ENCODE data around the gene LDLRAP1. TPM values are rescaled to one million over a fixed set of nuclear protein-coding genes. Genes with fewer than 3 reads are reported as not detected.

LDLRAP1 gene
- total and polyA plus RNA-seq, 9 of the 15 experiments (the other 6 are each of a cell fraction or from before 2014, with no cell fraction given) = 0.56 to 29.6 (median 16.2) TPM

GRCh38 chr1:25524568-25525360 lies 18.6 kb upstream of the LDLRAP1 start:
- ChIA-PET POLR2A (interaction anchor here (0.5 to 1.6 kb wide), 3 partner anchors 13 to 766 kb away, joined by 3 to 8 read pairs (median 6); no protein-coding TSS in a partner anchor), CTCF (ENCODE audit: low intra/inter-chr PET ratio) (no interaction called here)
- Histone ChIP-seq H2AFZ (ENCODE audit: low read depth, low read length) (peak overlapping the region; percentile 65), H3K9ac (ENCODE audit: insufficient read depth in 1 of 2, low read depth in 2 of 2, low read length in 2 of 2) (peak overlapping the region in 1 of 2 experiments; percentile 27; a peak in 2 of 4 replicates), H3K27ac (ENCODE audit: extremely low read depth, low read depth, low read length) (no peak overlapping the region), H3K79me2 (ENCODE audit: control insufficient read depth, insufficient read depth, low read length) (no peaks in the 10 kb centered on the region), H3K4me3 (no peak overlapping the region), H3K27me3 (ENCODE audit: control insufficient read depth in 2 of 2, insufficient read depth in 2 of 2, low read length in 2 of 2) (peaks cover 9 to 34% of the 10 kb centered on the region in 2 experiments), H4K20me1 (replicated peaks; ENCODE audit: control insufficient read depth, insufficient read depth, low read length) (no peaks in the 10 kb centered on the region), H3K36me3 (ENCODE audit: control insufficient read depth, insufficient read depth, low read length) (no peaks in the 10 kb centered on the region), H3K9me3 (replicated peaks; ENCODE audit: control insufficient read depth, insufficient read depth, low read depth, low read length) (peaks cover 3% of the 10 kb centered on the region; the same call in 1 of the 2 replicates), H3K4me1 (replicated peaks in 1 of 2; ENCODE audit: control insufficient read depth in 2 of 2, insufficient read depth in 2 of 2, low read length in 2 of 2) (peaks cover 0 to 13% of the 10 kb centered on the region in 2 experiments; a peak in 3 of 5 replicates), H3K4me2 (ENCODE audit: insufficient read depth, low read length) (peak overlapping the region; percentile 30; the same call in 1 of the 2 replicates), H3K9me1 (ENCODE audit: control insufficient read depth, insufficient read depth, low read length) (no peaks in the 10 kb centered on the region)
- TF ChIP-seq GTF2A2 (tag; IDR thresholded peaks at IDR 0.05) (no peak), USF1 (CRISPR knock-in tag; IDR thresholded peaks at IDR 0.05) (0 out of 2 replicates have a peak, but pooled peaks have one; percentile 15), MNT (conservative IDR thresholded peaks at IDR 0.05) (0 out of 4 replicates have a peak, but pooled peaks of 1 of the 2 experiments have one; percentile 10), ZFPM2 (CRISPR knock-in tag; IDR thresholded peaks at IDR 0.05) (no peak), LCOR (CRISPR knock-in tag; IDR thresholded peaks at IDR 0.05) (no peak), HNRNPH1 (optimal IDR thresholded peaks at IDR 0.05; ENCODE audit: low read depth, low read length) (no peak), ZNF398 (CRISPR knock-in tag; IDR thresholded peaks at IDR 0.05) (no peak), ATF2 (CRISPR knock-in tag; IDR thresholded peaks at IDR 0.05) (no peak), GTF2F1 (IDR thresholded peaks at IDR 0.05; ENCODE audit: low read depth, low read length) (no peak), ZSCAN32 (CRISPR knock-in tag; IDR thresholded peaks at IDR 0.05) (no peak)
- ATAC-seq (peak; percentile 6; the same call in 1 of the 3 replicates), DNase-seq (ENCODE audit: extremely low read depth in 1 of 4, low spot score in 3 of 4) (no peak), FAIRE-seq (peak; percentile 6)
- intact Hi-C loops (cut with micrococcal nuclease) = loop anchor here (5.0 kb wide), 1 partner anchor 122 kb away; no protein-coding TSS in a partner anchor
- BruUV-seq (replicated peaks) = no TSS peak
- in situ Hi-C loops (cut with MboI) = loop anchor here (5.0 kb wide), 1 partner anchor 122 kb away; no protein-coding TSS in a partner anchor
- 7% methylated on average over 15 of the region's 15 CpGs for WGBS (ENCODE audit: insufficient coverage, low coverage, missing lambda C conversion rate)

Data from K562 (cell line).